ENCODE data around the gene HDAC6. TPM values are rescaled to one million over a fixed set of nuclear protein-coding genes. Genes with fewer than 3 reads are reported as not detected.
A peak's percentile ranks its signal among the peaks of the same experiment; 100 is the strongest.

Gene HDAC6
- total RNA-seq, 1 donor from 2014 or later: 127 TPM

- Histone ChIP-seq H3K79me2 (ENCODE audit: low read depth) (no peaks in the 10 kb centered on the region), H3K27me3 (peaks cover 84% of the 10 kb centered on the region), H3K9ac (no peak overlapping the region), H3F3A (ENCODE audit: low read depth) (no peaks in the 10 kb centered on the region), H3K4me2 (no peak overlapping the region), H3K9me3 (ENCODE audit: low read depth) (no peaks in the 10 kb centered on the region), H2AFZ (replicated peaks) (no peak overlapping the region), H3K4me3 (no peak overlapping the region), H3K4me1 (no peaks in the 10 kb centered on the region), H3K27ac (no peak overlapping the region), H3K36me3 (no peaks in the 10 kb centered on the region), H4K20me1 (ENCODE audit: low read depth) (no peaks in the 10 kb centered on the region)
- peaks cover 20% of the 10 kb centered on the region for H3K9me3 Mint-ChIP-seq
- H3K4me1 Mint-ChIP-seq: peaks cover 16% of the 10 kb centered on the region
- H3K27me3 Mint-ChIP-seq (ENCODE audit: insufficient read depth, low read depth): peaks cover 28% of the 10 kb centered on the region
- peak overlapping the region; percentile 88 for H3K4me3 Mint-ChIP-seq
- H3K36me3 Mint-ChIP-seq: no peaks in the 10 kb centered on the region
- H3K27ac Mint-ChIP-seq: no peak overlapping the region
- TF ChIP-seq EZH2 (IDR thresholded peaks at IDR 0.05): no peak
- no peak for TF ChIP-seq CTCF (IDR thresholded peaks at IDR 0.05)
- no peak for DNase-seq (ENCODE audit: low spot score)
These were observed 32.5 kb downstream of the HDAC6 start for GRCh38 chrX:48834383-48834709.

GRCh38 chrX:48835524-48836329 is 33.9 kb downstream of the HDAC6 start, which contains the start of gene PCSK1N:
PCSK1N (minus strand) TSS chrX:48835610; CDS start chrX:48835532, 78 bp downstream.
- Histone ChIP-seq H3K4me1 (no peaks in the 10 kb centered on the region), H4K20me1 (ENCODE audit: low read depth) (no peaks in the 10 kb centered on the region), H3K9ac (no peak within 1 kb of the TSS), H3F3A (ENCODE audit: low read depth) (no peaks in the 10 kb centered on the region), H3K4me2 (peak within 1 kb of the TSS; percentile 80), H3K27me3 (peaks cover 70% of the 10 kb centered on the region), H3K9me3 (ENCODE audit: low read depth) (no peaks in the 10 kb centered on the region), H3K36me3 (no peaks in the 10 kb centered on the region), H2AFZ (replicated peaks) (no peak within 1 kb of the TSS), H3K79me2 (ENCODE audit: low read depth) (no peaks in the 10 kb centered on the region), H3K27ac (no peak within 1 kb of the TSS), H3K4me3 (peak within 1 kb of the TSS; percentile 44)
- Mint-ChIP-seq H3K36me3 (no peaks in the 10 kb centered on the region), H3K9me3 (peaks cover 13% of the 10 kb centered on the region), H3K27me3 (ENCODE audit: insufficient read depth, low read depth) (peaks cover 26% of the 10 kb centered on the region), H3K4me3 (peak within 1 kb of the TSS; percentile 88), H3K27ac (no peak within 1 kb of the TSS), H3K4me1 (peaks cover 16% of the 10 kb centered on the region)
- no peak for TF ChIP-seq EZH2phosphoT487 (IDR thresholded peaks at IDR 0.05)
- no peak for TF ChIP-seq EZH2 (IDR thresholded peaks at IDR 0.05)
- TF ChIP-seq CTCF (IDR thresholded peaks at IDR 0.05): no peak
- DNase-seq (ENCODE audit: low spot score): peak; percentile 51

GRCh38 chrX:48839686-48840085 is 37.8 kb downstream of the HDAC6 start:
- Histone ChIP-seq H3K4me2 (no peak overlapping the region), H3K27ac (no peak overlapping the region), H3F3A (ENCODE audit: low read depth) (no peaks in the 10 kb centered on the region), H2AFZ (replicated peaks) (no peak overlapping the region), H3K4me1 (no peaks in the 10 kb centered on the region), H3K36me3 (no peaks in the 10 kb centered on the region), H3K79me2 (ENCODE audit: low read depth) (no peaks in the 10 kb centered on the region), H3K9ac (no peak overlapping the region), H4K20me1 (ENCODE audit: low read depth) (no peaks in the 10 kb centered on the region), H3K4me3 (no peak overlapping the region), H3K9me3 (ENCODE audit: low read depth) (no peaks in the 10 kb centered on the region), H3K27me3 (peaks cover 31% of the 10 kb centered on the region)
- no peaks in the 10 kb centered on the region for H3K36me3 Mint-ChIP-seq
- H3K27me3 Mint-ChIP-seq (ENCODE audit: insufficient read depth, low read depth): peaks cover 13% of the 10 kb centered on the region
- peaks cover 5% of the 10 kb centered on the region for H3K4me1 Mint-ChIP-seq
- DNase-seq (ENCODE audit: low spot score): no peak
- H3K4me3 Mint-ChIP-seq: no peak overlapping the region
- peaks cover 12% of the 10 kb centered on the region for H3K9me3 Mint-ChIP-seq
- no peak overlapping the region for H3K27ac Mint-ChIP-seq
- TF ChIP-seq EZH2 (IDR thresholded peaks at IDR 0.05): no peak
- no peak for TF ChIP-seq CTCF (IDR thresholded peaks at IDR 0.05)
- no peak for TF ChIP-seq EZH2phosphoT487 (IDR thresholded peaks at IDR 0.05)
